DND-41 (cell line): ENCODE data around the gene SAGE1.

Source experiments
- EZH2 ChIP-seq: IDR thresholded peaks from 3 replicates; pipeline ENCODE4 v1.6.1; 2012; ENCODE audit warnings: borderline replicate concordance, low read depth, mild to moderate bottlenecking, moderate library complexity, low read length, inconsistent platforms; ENCODE audit not compliant: severe bottlenecking
- TF ChIP-seq, protein P1 (sequence below): IDR thresholded peaks from 2 replicates; pipeline ENCODE4 v1.5.1; 2012; ENCODE audit warnings: borderline replicate concordance, low read length, moderate library complexity, mild to moderate bottlenecking; ENCODE audit not compliant: poor library complexity, severe bottlenecking; ENCODE audit errors: extremely low read depth

DNA sequence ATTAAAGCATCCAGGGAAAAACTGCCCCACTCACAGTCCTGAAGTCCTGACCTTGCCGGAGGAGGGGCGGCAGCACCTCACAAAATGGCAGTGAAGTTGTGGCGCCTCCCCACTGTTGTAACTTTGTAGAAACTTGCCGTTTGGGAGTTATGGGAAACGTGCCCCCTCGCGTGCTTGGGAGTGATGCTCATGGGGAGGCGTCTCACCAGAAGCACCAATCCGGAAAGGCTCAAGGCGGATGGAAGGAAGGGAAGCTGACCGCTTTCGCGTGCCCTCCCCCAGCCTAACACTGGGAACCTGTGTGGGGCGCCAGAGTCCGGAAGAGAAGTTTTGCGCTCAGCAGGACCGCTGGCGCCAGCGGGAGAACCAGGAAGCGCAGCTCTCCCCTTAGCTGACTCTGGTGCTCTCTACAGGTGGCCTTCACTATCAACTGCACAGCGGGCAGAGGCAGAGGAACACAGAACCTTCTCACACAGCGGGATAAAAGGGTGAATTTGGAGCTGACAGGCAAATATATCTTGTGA lies at the start of gene SAGE1, which contains the start of gene CT45A10:
- TF ChIP-seq, protein P1, sequence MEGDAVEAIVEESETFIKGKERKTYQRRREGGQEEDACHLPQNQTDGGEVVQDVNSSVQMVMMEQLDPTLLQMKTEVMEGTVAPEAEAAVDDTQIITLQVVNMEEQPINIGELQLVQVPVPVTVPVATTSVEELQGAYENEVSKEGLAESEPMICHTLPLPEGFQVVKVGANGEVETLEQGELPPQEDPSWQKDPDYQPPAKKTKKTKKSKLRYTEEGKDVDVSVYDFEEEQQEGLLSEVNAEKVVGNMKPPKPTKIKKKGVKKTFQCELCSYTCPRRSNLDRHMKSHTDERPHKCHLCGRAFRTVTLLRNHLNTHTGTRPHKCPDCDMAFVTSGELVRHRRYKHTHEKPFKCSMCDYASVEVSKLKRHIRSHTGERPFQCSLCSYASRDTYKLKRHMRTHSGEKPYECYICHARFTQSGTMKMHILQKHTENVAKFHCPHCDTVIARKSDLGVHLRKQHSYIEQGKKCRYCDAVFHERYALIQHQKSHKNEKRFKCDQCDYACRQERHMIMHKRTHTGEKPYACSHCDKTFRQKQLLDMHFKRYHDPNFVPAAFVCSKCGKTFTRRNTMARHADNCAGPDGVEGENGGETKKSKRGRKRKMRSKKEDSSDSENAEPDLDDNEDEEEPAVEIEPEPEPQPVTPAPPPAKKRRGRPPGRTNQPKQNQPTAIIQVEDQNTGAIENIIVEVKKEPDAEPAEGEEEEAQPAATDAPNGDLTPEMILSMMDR: no peak
- TF ChIP-seq EZH2: no peak
